Kidney (tissue), 14 donors: Measurements from ENCODE around the gene LAMA4. TPM values are rescaled to one million over a fixed set of nuclear protein-coding genes. Genes with fewer than 3 reads are reported as not detected.

Experiments used
- DNase-seq, 5 donors: peaks; one replicate each; pipeline ENCODE4 v3.0.0-alpha.2; 2013 to 2020
- FAIRE-seq: peaks from 2 replicates; lab custom pipeline; 2012; peaks lifted over from hg19 to GRCh38; lab: Jason Lieb, UNC
- H3K27ac ChIP-seq, 2 donors: one replicate each; pipeline ENCODE4 v1.7.0; 2013; ENCODE audit warnings: low read depth in 2 of 2, low read length in 2 of 2, inconsistent platforms in 1 of 2
- H3K27me3 ChIP-seq: one replicate; pipeline ENCODE4 v1.7.1; 2013; ENCODE audit warnings: low read length, inconsistent platforms; ENCODE audit not compliant: control insufficient read depth, insufficient read depth
- H3K36me3 ChIP-seq, 3 donors: one replicate each; pipeline versions ENCODE4 v1.7.0 to v1.7.1; 2013; ENCODE audit warnings: low read length in 3 of 3, control low read depth in 1 of 3, inconsistent platforms in 1 of 3; ENCODE audit not compliant: insufficient read depth in 3 of 3, control insufficient read depth in 2 of 3
- H3K4me1 ChIP-seq, 3 donors: one replicate each; pipeline versions ENCODE4 v1.7.0 to v1.7.1; 2013; ENCODE audit warnings: low read length in 3 of 3, inconsistent platforms in 1 of 3, low read depth in 1 of 3; ENCODE audit not compliant: control insufficient read depth in 2 of 3, insufficient read depth in 2 of 3
- H3K4me3 ChIP-seq, 3 donors: one replicate each; pipeline versions ENCODE4 v1.7.0 to v1.8.1; 2013; ENCODE audit warnings: low read length in 3 of 3, control low read depth in 1 of 3, inconsistent platforms in 1 of 3
- H3K9ac ChIP-seq, 3 donors: one replicate each; pipeline versions ENCODE4 v1.7.0 to v1.7.1; 2013; ENCODE audit warnings: low read length in 3 of 3, control low read depth in 1 of 3, inconsistent platforms in 1 of 3
- H3K9me3 ChIP-seq, 3 donors: one replicate each; pipeline versions ENCODE4 v1.7.0 to v1.7.1; 2013; ENCODE audit warnings: low read length in 3 of 3, control low read depth in 1 of 3, inconsistent platforms in 1 of 3; ENCODE audit not compliant: control insufficient read depth in 2 of 3, insufficient read depth in 1 of 3
- intact Hi-C: fragments of 100-400 bp; cut with DNase I; formaldehyde crosslinking; loops from one replicate; pipeline ENCODE4 v1.11.1; 2022
- polyA plus RNA-seq: library from polyadenylated mRNA; stranded (reverse); fragments of 350-450 nt; fragmentation: Illumina TruSeq; extraction: RNeasy Lipid Tissue Mini Kit (QIAGEN cat#74804); gene quantifications from one replicate; pipeline ENCODE4 v1.2.3, GENCODE V29; 2014; ENCODE audit warnings: low read depth, low replicate concordance; ENCODE audit not compliant: insufficient read depth
- total RNA-seq: library from RNA; stranded (reverse); fragmentation: NEBNext Ultra II Directional; extraction: Animal tissue kit (Norgen Biotek cat#: 25700); gene quantifications from one replicate; pipeline ENCODE4 v1.2.1, GENCODE V29; 2021
- TF ChIP-seq, protein P1 (sequence below): IDR thresholded peaks from 3 replicates; pipeline ENCODE4 v1.5.1; 2012; ENCODE audit warnings: mild to moderate bottlenecking, moderate library complexity, borderline replicate concordance; ENCODE audit not compliant: insufficient read depth; ENCODE audit errors: extremely low read depth
- donor health status: control.
- donor health status: control.
- donor health status: control.
- donor health status: control.
- donor health status: control.
- donor health status: DM: yes; HTN: yes; CAD: no.
- donor health status: Normal renal cell carcinoma (clear cell type).

Gene LAMA4
- total and polyA plus RNA-seq, 2 donors from 2014 or later, result 5.6 to 20.7 TPM

DNA sequence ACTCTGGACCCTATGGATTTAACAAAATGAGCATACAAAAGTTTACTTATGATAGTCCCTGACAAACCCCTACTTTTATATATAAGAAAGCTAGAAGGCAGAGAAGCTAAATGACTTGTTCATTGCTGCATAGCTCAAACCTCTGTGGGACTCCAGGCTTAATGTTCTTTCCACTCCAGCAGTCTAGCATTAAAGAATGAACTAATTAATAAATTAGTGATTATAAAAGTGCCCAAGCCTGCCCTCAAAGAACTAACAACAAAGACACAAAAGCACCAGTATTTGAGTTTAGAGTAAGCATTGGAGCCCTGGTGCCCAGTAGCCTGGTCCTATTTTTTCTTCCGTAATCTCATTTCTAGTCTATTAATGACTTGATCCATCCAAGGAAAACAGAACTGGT is 59.9 kb downstream of the LAMA4 start:
- no peaks in the 10 kb centered on the region for H3K36me3 ChIP-seq
- DNase-seq (no peak), FAIRE-seq (no peak)
- peaks cover 3 to 16% (median 9%) of the 10 kb centered on the region in 3 donors for H3K4me1 ChIP-seq
- H3K9ac ChIP-seq, result no peak overlapping the region
- no peak overlapping the region for H3K27ac ChIP-seq
- H3K27me3 ChIP-seq, result no peaks in the 10 kb centered on the region
- no peaks in the 10 kb centered on the region for H3K9me3 ChIP-seq
- H3K4me3 ChIP-seq, result no peak overlapping the region
- TF ChIP-seq, protein P1, sequence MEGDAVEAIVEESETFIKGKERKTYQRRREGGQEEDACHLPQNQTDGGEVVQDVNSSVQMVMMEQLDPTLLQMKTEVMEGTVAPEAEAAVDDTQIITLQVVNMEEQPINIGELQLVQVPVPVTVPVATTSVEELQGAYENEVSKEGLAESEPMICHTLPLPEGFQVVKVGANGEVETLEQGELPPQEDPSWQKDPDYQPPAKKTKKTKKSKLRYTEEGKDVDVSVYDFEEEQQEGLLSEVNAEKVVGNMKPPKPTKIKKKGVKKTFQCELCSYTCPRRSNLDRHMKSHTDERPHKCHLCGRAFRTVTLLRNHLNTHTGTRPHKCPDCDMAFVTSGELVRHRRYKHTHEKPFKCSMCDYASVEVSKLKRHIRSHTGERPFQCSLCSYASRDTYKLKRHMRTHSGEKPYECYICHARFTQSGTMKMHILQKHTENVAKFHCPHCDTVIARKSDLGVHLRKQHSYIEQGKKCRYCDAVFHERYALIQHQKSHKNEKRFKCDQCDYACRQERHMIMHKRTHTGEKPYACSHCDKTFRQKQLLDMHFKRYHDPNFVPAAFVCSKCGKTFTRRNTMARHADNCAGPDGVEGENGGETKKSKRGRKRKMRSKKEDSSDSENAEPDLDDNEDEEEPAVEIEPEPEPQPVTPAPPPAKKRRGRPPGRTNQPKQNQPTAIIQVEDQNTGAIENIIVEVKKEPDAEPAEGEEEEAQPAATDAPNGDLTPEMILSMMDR, result no peak
- intact Hi-C loops, result no loop called here

DNA sequence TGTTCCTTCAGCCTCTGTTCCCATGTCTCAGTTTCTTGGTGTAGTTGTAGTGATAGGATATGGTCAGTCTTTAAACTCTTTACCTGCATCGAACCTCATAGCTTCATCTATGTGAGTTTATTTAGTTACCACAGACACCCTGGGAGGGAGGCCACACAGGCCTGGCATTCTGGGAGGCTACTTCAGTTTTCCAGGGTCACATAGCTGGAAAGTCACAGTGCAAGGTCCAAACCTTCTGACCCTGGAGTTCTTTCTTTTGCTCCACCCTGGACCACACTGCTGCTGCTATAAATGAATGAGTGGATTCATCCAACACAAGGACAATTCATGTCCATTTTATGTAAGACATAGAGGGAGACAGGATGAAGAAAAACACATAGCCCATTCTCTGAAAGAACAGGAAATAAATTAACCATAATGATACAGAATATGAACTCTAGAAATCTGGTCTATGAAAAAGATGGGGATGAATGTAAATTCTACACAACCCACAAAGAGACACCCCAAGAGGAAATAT is 60.8 kb downstream of the LAMA4 start:
- Histone ChIP-seq H3K27me3 (no peaks in the 10 kb centered on the region), H3K4me3 (no peak overlapping the region), H3K9ac (no peak overlapping the region), H3K27ac (no peak overlapping the region), H3K4me1 (peaks cover 6 to 16% (median 9%) of the 10 kb centered on the region in 3 donors), H3K9me3 (no peaks in the 10 kb centered on the region), H3K36me3 (no peaks in the 10 kb centered on the region)
- TF ChIP-seq, protein P1, result no peak
- intact Hi-C loops, result no loop called here
- FAIRE-seq (no peak), DNase-seq (no peak)

DNA sequence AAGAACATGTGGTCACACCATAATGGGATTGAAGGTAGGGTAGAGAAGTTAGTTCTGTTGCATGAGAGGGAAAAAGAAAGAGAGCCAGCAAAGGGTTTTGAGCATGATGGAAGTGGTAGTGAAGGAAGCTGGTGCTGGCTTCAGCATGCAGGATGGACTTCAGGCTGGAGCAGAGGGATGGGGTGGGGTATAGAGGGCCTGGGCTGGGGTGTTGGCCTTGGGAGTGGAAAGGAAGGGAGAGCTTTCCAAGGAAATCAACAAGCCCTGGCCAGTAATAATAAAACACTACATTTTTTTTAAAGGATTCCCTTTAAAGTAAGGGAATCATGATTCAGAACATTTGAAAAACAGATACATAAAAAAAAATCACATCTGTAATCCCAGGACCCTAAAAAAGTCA is 61.2 kb downstream of the LAMA4 start:
- no peaks in the 10 kb centered on the region for H3K9me3 ChIP-seq
- H3K4me1 ChIP-seq, result peaks cover 6 to 16% (median 9%) of the 10 kb centered on the region in 3 donors
- intact Hi-C loops, result no loop called here
- no peak overlapping the region for H3K4me3 ChIP-seq
- FAIRE-seq, result no peak
- no peaks in the 10 kb centered on the region for H3K36me3 ChIP-seq
- no peak for DNase-seq
- H3K27me3 ChIP-seq, result no peaks in the 10 kb centered on the region
- H3K27ac ChIP-seq, result no peak overlapping the region
- TF ChIP-seq, protein P1, result no peak
- no peak overlapping the region for H3K9ac ChIP-seq

DNA sequence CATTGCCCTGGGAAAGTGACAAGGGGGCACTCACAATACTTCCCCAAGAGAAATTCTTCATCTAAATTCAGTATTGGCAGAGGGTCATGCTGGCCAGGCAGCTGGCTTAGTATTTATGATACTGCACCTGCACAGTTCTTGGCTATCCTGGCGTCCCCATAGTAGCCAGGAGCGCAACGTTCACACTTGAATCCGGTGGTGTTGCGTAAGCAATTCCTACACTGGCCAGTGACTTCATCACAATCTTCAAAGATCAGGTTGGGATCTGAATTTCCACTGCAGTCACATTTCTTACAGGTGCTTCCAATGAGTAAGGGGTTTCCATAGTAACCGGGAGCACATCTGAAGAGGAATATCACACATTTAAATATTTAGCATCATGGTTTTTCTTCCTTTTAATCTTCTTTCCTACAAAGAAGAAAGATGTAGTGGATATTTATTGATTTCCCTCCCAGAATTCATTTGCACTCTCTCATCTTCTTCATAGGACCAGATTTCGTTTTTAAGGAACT is 62.8 kb downstream of the LAMA4 start:
- intact Hi-C loops, result no loop called here
- H3K36me3 ChIP-seq, result peaks cover 0 to 2% (median 0%) of the 10 kb centered on the region in 3 donors

More for the DNA sequence above, 62.8 kb downstream of the LAMA4 start:
- H3K27ac ChIP-seq, result no peak overlapping the region
- H3K4me1 ChIP-seq, result peaks cover 6 to 16% (median 9%) of the 10 kb centered on the region in 3 donors
- no peak overlapping the region for H3K9ac ChIP-seq
- FAIRE-seq (no peak), DNase-seq (no peak)
- H3K9me3 ChIP-seq, result no peaks in the 10 kb centered on the region
- no peaks in the 10 kb centered on the region for H3K27me3 ChIP-seq
- TF ChIP-seq, protein P1, result no peak
- H3K4me3 ChIP-seq, result no peak overlapping the region
